Stimulated activated CD8-positive, alpha-beta memory T cell treated with anti-CD3 and anti-CD28 coated beads, Interleukin-7, amount 100 ng/mL, for 48 hours (primary cell): Measurements from ENCODE around the gene MYO5A.
"Not testable (repeated sequence)": the region's sequence is repeated elsewhere in the genome, so short reads cannot be mapped to it uniquely, and the experiment has no call there.

ENCODE experiments used
- DNase-seq, 2 donors: peaks; one replicate each; pipeline ENCODE4 v3.0.0-alpha.2; 2020; ENCODE audit warnings: low read depth in 1 of 2; ENCODE audit errors: extremely low read depth in 1 of 2

MYO5A gene

DNA sequence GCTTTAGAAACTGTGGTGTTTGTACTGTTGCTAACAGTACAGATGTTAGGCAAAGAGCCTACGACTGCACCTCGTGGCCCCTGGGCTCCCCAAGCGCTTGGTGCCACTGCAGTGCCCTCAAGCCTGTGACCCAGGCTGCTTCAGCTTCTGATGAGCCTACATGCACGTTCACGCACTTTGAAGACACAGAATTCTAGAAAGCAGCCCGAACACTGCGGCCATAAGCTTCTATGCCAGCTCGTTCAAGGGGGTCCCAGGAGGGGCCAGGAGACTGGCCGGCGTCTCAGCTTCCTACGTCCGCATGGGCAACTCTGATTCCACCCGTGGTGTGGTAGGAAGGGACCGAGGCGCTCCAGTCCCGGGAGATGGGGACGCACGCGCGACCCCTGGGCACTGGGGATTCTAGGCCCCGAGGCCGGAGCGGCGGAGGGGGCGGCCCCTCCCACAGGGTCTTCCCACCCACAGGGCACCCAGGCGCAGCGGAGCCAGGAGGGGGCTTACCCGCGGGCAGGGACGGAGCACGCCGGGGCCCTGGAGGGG is 233.7 kb downstream of the MYO5A start:
- DNase-seq, result no peak

DNA sequence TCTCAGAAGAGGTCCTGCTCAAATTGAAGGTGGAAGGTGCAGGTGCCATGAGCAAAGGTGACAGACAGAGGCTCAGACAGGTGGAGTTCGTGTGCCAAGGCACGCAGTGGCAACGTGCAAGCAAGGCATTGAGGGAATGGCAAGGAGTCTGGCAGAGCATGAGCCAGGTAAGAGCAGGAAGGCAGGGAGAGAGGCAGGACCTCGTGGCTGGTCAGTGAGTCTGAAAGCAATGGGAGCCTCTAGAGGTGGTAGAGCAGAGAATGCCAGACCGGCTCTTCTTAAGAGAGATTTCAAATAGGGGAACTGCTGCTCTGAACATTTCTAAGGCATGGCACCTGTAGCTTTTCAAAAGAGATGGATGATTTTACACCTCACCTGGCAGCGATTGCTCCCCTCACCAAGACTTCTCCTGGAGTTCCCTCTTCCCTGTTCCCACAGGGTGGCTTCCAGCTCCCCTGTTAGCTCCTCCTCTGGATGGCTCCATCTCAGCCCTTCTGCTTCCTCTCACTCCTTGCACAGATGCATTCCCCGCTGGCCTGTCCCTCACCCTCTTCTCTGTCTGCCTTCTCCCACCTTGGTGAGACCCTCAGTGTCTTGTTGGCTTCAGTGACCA is 235.8 kb downstream of the MYO5A start:
- no peak for DNase-seq

DNA sequence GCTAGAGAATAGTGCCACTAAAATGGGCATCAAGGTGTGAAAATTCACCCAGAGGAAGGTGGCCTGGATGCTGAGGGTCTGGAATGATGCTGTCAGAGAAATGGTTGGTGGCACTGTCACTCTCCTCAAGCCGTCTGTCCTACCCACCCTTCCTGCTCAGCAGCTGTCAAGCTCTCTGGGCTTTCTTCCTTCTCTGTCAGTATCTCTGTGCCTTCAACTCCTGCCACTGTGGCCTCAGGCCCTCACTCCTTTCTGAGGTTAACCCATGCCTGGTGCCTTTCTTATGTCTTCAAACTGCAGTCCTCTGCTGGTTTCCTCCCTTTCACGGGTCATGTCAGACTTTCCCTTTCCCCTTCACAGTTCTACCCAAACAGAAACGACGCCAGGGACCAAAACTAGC is 237.5 kb downstream of the MYO5A start:
- DNase-seq, result no peak

DNA sequence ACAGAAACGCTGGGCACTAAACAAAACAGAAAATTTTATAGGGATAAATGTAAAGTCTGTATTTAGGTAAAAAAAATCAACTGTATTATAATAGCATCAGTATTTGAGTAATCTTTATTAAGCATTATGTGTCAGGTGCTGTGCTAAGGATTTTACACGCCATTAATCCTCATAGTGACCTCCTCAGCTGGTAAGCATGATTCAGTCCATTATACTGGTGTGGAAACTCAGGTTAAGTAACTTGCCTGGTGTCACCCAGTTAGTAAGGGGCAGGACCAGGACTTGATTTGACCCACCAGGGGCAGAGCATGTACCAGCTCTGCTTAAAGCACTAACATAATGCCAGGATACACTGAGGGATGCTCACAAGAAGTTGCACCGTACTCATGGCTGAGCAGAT is 237.9 kb downstream of the MYO5A start:
- no peak for DNase-seq

DNA sequence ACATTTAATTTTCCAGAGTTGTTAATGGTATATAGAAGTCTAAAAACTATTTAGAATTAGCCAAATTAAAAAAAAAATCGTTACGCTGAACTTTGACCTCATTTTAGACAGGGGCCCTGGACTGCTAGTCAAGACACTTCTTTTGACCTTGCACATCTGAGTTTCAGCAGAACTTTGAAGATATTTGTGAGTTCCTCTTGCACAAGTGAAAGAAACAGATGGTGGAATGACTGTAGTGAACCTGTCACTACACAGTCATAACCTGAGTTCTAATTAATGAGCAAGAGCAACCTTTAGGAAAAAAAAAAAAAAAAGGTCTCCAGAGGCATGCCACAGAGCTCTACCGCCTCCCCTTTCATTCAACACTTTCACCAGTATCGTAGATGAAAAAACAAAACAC is 238.4 kb downstream of the MYO5A start:
- no peak for DNase-seq

DNA sequence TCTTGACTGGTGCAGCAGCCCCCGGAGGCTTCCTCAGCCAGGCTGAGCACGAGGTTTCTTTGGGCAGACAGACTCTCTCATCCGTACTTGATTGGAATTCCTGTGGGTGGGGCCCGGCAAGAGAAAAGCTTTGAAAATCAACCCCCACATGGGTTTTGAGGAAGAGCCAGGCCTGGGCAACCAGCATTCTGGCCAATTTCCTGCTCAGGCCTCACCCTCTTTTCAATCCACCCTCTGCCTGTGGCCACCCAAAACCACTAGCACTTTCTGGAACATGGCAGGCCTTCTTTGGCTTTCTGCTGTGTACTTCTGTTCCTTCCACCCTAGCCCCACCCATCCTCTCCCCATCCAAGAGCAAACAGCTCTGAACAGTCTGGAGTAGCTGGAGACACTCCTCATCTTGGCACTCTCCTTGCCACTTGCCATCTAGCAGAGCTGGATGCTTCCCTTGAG is 239.0 kb downstream of the MYO5A start:
- no peak for DNase-seq

DNA sequence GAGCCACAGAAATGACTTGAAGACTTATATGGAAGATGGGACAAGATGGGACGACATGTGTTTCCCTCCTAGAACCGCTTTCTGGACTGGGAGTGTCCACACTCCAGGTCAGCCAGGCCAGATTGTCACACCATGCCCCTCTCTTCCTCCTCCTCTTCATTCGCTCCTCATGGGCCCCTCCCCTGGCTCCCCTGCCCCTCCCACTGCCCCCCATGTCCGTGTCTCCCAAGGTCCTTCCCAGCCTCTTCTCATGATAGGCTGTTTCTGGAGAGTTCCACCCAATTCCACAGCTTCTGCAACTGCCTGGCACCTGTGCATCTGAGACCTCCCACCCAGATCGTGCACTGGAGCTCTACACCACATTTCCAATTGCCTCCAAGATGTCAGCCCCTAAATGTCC is 239.7 kb downstream of the MYO5A start:
- no peak for DNase-seq

DNA sequence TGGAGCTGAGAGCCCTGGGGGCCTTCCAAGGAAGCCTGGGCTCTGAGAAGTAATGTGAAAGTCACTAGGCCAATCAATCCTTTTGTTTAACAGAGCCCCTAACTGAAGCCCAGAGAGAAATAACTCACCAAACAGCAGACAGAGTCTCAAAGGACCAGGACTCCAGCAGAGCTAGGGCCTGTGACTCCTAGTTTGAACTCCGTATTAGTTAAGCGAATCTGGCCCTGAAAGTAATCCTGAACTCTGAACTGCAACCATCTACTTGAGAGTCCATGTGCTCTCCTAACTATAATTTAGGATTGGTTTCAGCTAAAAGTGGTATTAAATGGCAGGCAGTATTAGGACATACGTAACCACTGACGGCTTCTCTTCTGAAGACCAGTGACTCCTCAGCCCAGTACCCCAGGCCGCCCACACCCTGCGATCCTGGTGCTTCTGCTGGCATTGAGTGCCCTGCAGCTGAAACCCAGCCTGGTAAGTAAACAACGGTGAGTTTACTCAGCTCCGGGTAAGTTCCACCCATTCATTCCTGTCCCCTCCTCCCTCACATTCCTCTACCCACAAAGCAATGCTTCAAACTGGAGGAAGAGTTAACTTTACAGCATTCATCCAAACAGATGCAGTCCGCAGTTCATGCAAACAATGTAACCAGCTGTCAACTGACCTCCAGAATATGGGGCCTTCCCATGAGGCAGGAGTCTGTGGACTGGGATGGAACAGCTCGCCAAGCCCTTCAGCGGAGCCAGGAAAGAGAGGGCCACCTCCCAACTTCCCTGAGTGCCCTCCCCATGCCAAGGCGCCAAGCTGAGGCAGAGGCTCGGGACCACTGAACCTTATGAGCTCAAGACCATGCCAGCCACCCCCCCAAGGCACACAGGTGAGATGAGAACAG is 240.4 kb downstream of the MYO5A start:
- DNase-seq, result no peak

DNA sequence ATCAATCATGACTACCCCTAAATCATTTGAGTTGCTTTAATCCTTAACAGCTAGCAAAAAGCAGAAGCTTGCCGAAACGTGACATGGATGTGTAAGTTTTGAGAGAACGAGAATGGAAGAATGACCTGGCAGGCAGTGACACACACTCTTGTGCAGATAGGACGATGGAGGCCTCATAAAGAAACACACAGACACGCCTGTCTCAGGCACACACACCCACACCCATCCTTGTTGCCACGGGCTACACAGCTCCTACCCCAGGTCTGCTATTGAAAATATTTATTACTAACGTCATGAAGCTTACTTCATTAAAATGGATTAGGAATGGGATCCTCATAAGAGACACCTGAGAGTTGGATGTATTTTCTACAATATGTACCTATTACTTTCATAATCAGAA is 241.6 kb downstream of the MYO5A start:
- DNase-seq, result no peak

DNA sequence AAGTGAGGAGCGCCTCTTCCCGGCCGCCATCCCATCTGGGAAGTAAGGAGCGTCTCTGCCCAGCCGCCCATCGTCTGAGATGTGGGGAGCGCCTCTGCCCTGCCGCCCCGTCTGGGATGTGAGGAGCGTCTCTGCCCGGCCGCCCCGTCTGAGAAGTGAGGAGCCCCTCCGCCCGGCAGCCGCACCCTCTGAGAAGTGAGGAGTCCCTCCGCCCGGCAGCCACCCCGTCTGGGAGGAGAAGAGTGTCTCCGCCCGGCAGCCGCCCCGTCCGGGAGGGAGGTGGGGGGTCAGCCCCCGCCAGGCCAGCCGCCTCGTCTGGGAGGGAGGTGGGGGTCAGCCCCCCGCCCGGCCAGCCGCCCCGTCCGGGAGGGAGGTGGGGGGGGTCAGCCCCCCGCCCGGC is 242.7 kb downstream of the MYO5A start:
- not testable (repeated sequence) for DNase-seq

DNA sequence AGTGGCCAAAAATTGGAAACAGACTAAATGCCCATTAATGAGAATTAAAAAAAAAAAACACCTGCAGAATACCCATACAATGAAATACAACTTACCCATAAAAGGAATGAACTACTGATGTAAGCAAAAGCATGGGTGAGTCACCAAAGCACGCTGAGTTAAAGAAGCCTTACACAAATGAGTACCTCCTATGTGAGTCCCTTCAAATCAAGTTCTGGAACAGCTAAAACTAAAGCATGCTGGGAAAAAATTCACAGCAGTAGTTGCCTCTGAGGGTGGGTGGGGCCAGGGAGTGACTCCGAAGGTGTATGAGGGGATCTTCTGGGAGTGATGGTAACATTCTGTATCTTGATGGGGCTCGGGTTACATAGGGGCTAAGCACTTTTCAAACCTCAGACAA is 244.5 kb downstream of the MYO5A start:
- no peak for DNase-seq

DNA sequence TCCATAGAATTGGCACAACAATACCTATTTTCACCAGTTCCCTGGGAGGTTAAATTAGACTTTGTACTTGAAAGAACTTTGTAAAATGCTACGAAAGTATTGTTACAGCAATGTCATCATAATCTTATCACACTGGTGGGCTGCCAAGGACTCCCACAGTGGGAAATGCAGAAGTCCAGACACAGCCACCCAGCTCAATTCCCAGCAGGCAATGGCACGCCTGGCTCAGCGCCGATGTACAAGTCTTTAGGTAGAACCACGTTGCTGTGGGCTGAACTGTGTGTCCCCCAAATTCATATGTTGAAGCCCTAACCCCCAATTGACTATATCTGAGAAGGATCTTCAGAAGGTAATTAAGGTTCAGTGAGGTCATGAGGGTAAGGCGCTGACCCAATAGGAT is 245.4 kb downstream of the MYO5A start:
- no peak for DNase-seq

DNA sequence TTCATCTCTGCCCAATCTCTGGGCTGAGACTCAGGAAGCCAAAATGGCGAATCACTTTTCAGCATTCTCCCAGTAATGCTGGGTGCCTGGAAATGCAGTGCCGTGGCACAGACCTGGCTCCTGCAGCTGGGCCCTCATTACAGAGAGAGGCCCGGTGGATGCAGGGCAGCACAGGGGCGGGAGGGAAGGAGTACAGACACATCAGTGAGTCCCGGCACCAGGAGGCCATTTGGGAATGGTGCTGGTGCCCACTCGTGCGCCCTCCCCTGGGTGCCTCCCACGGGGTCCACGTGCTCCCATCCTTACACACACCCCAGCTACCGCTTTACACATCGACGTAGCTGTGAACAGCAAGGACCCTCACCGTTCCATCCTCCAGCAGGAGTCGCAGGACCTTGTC is 246.3 kb downstream of the MYO5A start:
- DNase-seq, result no peak

DNA sequence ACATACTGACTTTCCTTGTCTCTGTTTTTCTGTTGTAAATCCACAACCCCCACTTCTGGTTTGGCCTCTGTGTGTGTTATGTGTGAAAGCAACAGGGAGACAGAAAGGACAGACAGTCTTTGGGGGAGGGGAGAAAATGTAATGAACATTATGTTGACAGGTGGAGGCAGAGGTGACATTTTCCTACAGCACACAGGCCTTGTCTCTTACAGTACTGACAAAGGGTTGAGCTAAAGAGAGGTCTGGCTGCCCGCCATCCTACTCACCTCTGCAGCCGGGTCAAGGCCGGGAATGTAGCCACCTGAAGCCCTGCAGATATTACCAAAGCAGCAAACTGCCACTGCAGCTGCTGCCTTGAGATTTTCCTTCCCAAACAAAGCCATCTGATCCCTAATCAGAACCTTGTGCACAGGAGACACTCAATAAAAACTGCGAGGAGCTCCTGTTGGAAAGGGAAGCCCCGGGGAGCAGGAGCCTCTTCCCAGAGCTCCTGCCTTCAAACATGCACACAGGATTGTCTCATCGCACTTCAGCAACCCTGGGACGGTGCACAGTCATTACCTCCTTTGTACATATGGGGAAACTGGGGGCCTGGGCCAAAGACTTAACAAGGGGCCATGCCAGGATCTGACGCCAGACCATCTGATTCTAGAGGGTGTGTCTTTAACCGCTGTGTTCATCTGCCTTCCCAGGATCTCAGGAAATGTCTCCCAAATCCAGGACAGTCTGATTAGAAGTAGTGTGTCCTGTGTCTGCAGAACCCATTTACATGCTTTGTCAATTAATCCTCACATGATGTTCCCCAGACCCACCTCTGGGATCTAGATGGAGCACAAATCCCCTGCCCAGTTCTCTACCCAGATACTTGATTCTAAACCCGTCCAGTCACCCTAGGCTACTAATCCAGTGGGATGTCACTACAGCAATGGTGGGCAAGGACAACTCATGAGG is 247.3 kb downstream of the MYO5A start:
- no peak for DNase-seq

DNA sequence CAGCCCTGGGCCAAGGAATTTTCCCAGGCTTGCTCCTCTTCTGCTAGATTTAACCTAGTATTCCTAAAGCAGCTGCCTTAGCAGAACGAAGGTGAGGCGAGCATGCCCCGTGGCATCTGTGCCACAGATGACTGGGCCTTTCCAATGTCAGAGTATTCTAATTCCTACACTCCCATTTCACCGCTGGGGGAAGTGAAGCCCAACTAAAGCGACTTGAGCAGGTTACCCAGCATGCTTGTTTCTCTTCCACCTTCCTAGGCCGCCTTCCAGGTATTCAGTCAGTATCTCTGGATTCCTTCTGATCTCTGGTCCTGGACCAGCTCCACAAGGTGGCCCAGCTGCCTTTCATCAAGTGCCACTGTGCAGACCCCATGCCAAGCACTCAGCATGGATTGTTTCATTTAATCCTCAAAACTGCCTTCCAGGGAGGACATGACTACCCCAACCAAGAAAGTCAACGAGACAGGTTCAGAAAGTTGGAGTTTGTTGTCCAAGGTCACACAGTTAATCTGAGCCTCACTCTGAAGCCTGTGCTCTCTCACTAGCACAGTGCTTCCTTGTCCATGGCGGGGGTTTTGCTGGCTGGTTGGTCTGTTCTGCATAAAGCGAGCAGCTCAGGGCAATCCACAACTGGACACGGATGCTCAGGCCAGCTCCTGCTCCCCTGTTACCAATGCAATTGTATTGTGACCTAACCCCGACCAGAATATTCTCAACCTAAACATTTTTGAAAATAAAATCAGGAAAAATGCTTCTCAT is 248.2 kb downstream of the MYO5A start:
- DNase-seq, result no peak

DNA sequence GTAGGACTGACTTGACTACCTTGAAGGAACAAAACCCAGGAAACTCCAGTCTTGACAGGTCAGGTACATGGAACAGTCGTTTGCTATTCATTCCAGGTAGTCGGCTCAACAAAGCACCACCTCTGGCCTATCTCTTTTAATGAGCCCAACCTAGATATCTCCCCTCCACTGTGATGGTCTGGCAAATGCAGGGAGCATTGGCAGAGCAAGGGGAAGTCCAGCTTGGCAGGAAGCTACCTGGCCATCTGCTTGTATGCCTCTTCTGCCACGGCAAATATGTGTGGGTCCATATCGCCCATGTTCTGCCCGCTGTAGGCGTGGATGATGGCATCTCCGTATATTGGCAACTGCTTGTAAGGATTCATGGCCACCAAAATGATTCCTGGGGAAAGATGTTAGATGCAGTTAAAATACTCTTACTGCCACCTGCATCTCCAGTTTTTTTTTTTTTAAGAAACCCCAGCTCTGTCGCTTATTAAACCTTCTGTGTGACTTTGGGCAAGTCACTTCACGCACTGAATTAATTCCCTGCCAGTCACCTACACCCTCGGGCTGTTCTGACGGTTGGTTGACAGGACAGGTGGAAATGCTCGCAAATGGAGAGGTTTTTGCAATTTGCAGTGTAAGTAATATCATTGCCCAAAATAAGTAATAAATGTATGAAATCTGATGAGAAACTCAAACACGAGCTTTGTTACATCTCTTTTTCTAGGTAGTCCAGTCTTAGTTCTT is 249.9 kb downstream of the MYO5A start:
- no peak for DNase-seq

DNA sequence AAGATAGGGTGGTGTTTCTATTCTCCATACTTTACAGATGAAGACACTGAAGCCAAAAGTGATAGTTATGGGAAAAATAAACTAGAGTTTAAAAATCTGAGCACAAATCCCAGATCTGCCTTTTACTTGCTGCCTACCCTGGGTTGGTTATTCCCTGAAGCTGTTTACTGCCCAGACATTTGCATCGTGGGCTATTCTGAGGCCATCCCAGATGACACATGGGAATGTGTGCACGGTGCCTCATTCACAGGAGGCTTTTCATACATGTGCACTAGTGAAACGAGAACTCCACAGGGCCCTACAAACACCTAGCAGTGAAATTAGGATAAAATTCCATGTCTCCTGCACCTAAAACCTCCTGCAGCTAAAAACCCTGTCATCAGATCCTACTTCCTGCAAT is 250.5 kb downstream of the MYO5A start:
- DNase-seq, result no peak

DNA sequence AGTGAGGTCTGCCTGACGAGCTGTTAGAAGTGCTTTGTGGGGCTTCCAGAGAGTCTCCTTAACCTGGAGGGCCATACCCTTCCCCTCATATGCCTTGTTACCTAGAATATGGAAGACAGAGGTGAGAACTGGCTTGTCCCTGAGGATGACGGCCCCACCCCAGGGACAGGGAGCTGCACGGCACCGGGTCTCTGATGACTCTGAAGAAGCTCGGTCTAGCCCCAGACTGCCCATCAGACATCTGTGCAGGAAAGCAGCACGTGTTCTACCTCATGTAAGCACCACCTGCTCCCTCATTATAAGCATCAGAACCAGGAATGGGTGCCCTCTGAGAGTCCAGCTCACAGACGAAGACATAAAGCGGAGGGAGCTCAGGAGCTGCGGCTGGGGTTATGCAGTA is 251.1 kb downstream of the MYO5A start:
- no peak for DNase-seq

DNA sequence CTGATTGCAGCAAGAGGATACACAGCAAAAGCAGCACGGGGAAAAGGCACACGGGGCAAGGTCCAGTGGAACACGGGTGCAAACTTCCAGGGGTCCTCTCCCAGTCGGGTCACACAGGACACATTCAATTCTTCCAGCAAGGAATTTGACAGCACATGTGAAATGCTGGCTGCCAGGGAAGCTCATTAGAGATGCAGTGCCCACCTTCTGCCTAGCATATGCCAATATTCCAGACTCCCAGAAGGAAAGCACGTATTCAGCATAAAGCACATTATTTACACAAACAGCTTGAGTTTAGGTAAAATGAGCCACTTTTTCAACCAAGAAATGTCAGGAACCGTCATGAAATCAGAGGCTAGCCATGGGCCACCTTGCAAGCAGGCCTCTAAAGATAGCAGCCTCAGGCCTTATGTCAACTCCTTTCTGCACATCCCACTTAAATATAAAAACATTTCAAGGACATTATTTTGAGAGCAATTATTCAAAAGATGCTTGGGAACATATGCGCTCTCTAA is 252.4 kb downstream of the MYO5A start:
- DNase-seq, result no peak
